Cardiac fibroblast (primary cell): Measurements from ENCODE around the gene PTPRN2.

Experiments used
- DNase-seq, 2 donors: peaks; one replicate each; pipeline versions ENCODE4 v3.0.0 to v3.0.0-alpha.2; 2010; ENCODE audit warnings: low read depth in 2 of 2
- H3K4me3 ChIP-seq, 2 donors: replicated peaks in 1 of 2; 1 replicate in 1 of 2; 2 replicates in 1 of 2; pipeline ENCODE4 v1.5.1; 2011; ENCODE audit warnings: low read depth in 2 of 2, low read length in 2 of 2, mild to moderate bottlenecking in 2 of 2, moderate library complexity in 1 of 2
- TF ChIP-seq, protein P1 (sequence below): IDR thresholded peaks from one replicate; pipeline ENCODE4 v1.5.1; 2011; ENCODE audit warnings: low read depth, mild to moderate bottlenecking, low read length, inconsistent platforms

Gene PTPRN2

DNA sequence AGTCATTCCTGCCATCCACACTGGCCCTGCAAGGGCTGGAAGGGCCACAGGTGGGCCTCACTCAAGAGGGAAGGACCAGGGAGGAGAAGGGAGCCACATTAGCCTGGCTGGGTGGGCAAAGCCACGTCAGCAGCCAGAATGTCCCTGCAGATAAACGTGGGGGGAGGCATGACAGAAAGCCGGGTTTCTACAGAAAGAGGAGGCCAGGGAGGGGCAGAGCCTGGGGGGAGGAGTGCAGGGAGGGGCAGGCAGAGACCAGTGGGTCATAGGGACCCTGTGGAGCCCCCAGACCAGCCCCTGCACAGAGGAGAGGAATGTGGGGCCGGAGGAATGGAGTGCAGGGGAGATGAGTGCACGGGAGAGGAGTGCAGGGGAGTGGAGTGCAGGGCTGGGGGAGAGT is 590.2 kb downstream of the PTPRN2 start:
- TF ChIP-seq, protein P1, sequence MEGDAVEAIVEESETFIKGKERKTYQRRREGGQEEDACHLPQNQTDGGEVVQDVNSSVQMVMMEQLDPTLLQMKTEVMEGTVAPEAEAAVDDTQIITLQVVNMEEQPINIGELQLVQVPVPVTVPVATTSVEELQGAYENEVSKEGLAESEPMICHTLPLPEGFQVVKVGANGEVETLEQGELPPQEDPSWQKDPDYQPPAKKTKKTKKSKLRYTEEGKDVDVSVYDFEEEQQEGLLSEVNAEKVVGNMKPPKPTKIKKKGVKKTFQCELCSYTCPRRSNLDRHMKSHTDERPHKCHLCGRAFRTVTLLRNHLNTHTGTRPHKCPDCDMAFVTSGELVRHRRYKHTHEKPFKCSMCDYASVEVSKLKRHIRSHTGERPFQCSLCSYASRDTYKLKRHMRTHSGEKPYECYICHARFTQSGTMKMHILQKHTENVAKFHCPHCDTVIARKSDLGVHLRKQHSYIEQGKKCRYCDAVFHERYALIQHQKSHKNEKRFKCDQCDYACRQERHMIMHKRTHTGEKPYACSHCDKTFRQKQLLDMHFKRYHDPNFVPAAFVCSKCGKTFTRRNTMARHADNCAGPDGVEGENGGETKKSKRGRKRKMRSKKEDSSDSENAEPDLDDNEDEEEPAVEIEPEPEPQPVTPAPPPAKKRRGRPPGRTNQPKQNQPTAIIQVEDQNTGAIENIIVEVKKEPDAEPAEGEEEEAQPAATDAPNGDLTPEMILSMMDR = no peak
- DNase-seq = no peak
- H3K4me3 ChIP-seq = no peak overlapping the region

DNA sequence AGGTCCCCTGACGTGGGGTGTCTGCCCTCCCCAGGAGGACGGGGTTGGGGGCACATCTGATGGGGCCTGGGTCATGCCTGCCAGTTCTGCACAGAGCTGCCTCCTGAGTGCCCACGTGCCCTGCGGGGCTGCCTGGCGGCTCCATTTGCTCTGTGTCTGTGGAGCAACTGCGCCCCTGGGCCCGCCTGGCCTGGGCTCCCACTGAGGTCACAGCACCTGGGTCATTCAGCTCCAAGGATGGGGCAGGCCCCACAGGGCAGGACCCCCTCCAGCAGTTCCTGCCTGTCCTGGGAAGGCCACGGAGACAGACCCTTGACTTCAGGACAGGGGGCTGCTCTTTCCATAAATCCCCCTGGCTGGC is 590.6 kb downstream of the PTPRN2 start:
- H3K4me3 ChIP-seq = no peak overlapping the region
- TF ChIP-seq, protein P1 = no peak
- no peak for DNase-seq

DNA sequence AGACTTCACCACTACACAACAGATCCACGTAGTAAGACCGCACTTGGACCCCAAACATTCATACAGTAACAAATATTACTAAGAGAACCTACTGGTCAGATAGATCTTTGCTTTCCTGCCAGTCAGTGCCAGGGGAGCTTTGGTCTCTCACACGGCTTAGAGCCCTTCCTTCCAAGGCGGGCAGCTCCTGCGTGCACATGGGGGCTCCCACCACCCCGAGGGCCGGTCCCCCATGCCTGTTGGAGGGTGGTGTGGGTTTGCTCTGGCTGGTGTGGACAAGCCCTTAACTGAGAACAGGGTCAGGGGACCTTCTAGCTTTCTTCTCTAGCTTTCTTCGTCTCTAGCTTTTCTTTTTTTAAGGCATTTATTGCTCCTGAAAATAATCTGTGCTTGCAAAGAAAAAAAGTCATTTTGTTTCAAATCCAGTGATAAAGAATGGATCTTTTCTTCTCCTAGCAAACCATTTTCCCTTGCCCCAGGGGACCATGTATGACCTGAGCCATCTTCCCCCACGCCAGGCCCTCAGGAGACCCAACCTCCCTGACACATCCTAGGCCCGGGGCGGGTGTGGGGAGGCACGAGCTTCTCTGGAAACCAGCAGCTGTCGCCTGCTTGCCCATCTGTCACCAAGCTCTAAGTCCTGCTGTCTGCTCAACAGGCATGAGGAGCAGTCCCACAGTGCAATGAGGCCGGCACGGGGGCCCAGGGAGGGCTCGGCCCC is 591.1 kb downstream of the PTPRN2 start:
- H3K4me3 ChIP-seq = no peak overlapping the region
- TF ChIP-seq, protein P1 = no peak
- no peak for DNase-seq

DNA sequence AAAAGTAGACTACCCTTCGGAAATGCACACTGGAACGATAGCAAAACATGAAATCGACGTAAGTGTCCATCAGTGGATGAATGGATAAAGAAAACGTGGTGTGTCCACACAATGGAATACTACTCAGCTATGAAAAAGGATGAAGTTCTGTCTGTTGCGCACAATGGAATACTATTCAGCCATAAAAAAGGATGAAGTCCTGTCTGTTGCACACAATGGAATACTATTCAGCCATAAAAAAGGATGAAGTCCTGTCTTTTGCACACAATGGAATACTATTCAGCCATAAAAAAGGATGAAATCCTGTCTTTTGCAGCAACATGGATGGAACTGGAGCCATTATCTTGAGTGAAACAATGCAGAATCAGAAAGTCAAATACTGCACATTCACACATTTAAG is 591.8 kb downstream of the PTPRN2 start:
- TF ChIP-seq, protein P1 = no peak
- H3K4me3 ChIP-seq = no peak overlapping the region
- no peak for DNase-seq

DNA sequence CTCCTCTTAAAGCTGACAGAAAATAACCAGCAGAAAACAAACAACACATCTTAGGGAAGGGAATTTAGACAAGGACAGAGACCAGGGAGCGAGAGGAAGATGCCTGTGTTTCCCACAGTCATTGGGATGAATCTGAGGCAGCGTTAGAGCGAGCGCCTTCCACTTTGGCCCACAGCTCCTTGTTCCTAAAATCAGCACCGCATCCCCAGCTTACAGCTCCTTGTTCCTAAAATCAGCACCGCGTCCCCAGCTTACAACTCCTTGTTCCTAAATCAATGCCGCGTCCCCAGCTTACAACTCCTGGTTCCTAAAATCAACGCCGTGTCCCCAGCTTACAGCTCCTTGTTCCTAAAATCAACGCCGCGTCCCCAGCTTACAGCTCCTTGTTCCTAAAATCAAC is 593.3 kb downstream of the PTPRN2 start:
- DNase-seq = no peak
- no peak overlapping the region for H3K4me3 ChIP-seq
- TF ChIP-seq, protein P1 = no peak

DNA sequence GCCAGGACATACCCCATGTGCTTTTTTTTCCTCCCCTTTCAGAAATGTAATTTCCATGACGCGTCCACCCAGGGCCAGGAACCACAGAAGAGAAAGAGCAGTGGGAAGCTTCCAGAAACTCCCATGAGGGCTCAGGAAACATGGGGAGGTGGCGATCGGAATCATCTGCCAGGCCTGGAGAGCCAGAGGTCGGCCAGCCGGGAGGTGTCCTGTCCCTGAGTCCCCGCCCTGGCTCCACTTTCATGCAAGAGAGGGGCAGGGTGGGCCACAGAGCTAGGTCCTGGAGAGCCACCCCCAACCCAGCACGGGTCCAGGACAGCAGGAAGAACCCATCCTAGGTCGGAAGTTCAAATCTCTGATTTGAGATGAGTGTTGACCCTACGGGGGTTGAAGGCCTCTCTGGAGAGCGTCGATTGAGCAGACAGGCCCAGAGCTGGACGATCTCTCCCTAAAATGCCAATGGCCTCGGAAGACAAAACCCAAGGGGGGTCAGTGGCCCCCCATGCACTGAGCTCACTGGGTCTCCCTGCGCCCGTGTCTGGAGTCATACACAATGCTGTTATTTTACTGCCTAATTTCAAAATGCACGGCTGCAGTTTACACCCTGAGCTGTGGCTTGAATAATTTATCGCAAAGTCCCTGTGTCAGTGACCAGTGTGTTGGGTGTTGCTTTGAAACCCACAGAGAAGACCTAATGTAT is 594.1 kb downstream of the PTPRN2 start:
- no peak for DNase-seq
- TF ChIP-seq, protein P1 = no peak
- no peak overlapping the region for H3K4me3 ChIP-seq
